Epithelial cell of esophagus (primary cell): ENCODE measurements around the gene AMY2B.
"Not testable (repeated sequence)": the region's sequence is repeated elsewhere in the genome, so short reads cannot be mapped to it uniquely, and the experiment has no call there.

Experiments
- DNase-seq: peaks from one replicate; pipeline ENCODE4 v3.0.0; 2010; ENCODE audit warnings: low read depth
- H3K4me3 ChIP-seq: 2 replicates; pipeline ENCODE4 v1.5.1; 2011; ENCODE audit warnings: mild to moderate bottlenecking, low read length, control low read depth
- CTCF ChIP-seq: IDR thresholded peaks from 2 replicates; pipeline ENCODE4 v1.5.1; 2011; ENCODE audit warnings: low read depth, mild to moderate bottlenecking, low read length, control low read depth, inconsistent platforms; ENCODE audit not compliant: insufficient read depth; ENCODE audit errors: missing control alignments

The AMY2B gene

GRCh38 chr1:103541431-103541830 lies 30.0 kb upstream of the AMY2B start:
- H3K4me3 ChIP-seq, result no peak overlapping the region
- DNase-seq, result no peak
- TF ChIP-seq CTCF, result no peak

- DNase-seq, result no peak
- TF ChIP-seq CTCF, result no peak
These were observed 24.9 kb upstream of the AMY2B start for GRCh38 chr1:103546496-103546895.

GRCh38 chr1:103547840-103548239 lies 23.5 kb upstream of the AMY2B start:
- H3K4me3 ChIP-seq, result no peak overlapping the region
- no peak for TF ChIP-seq CTCF

More at GRCh38 chr1:103546496-103546895, 24.9 kb upstream of the AMY2B start:
- H3K4me3 ChIP-seq, result no peak overlapping the region

GRCh38 chr1:103560427-103560826 lies 11.0 kb upstream of the AMY2B start:
- no peak overlapping the region for H3K4me3 ChIP-seq
- no peak for DNase-seq
- TF ChIP-seq CTCF, result no peak

More at GRCh38 chr1:103547840-103548239, 23.5 kb upstream of the AMY2B start:
- DNase-seq, result no peak

GRCh38 chr1:103561124-103561523 lies 10.3 kb upstream of the AMY2B start:
- H3K4me3 ChIP-seq, DNase-seq: not testable (repeated sequence)

GRCh38 chr1:103561643-103562395 lies 9.6 kb upstream of the AMY2B start:
- H3K4me3 ChIP-seq, result no peak overlapping the region
- TF ChIP-seq CTCF, result no peak
- no peak for DNase-seq

- no peak for TF ChIP-seq CTCF
- no peak for DNase-seq
- no peak overlapping the region for H3K4me3 ChIP-seq
These were observed 8.3 kb upstream of the AMY2B start for GRCh38 chr1:103563056-103563455.
